Fibroblast of villous mesenchyme (primary cell): ENCODE results near the gene DYNLT1. TPM values are rescaled to one million over a fixed set of nuclear protein-coding genes. Genes with fewer than 3 reads are reported as not detected.

ENCODE experiments used
- DNase-seq: peaks from one replicate; pipeline ENCODE4 v3.0.0-alpha.2; 2010; ENCODE audit warnings: low read depth
- H3K4me3 ChIP-seq: 2 replicates; pipeline ENCODE4 v1.5.1; 2011; ENCODE audit warnings: low read depth, mild to moderate bottlenecking, low read length
- CTCF ChIP-seq: IDR thresholded peaks from 2 replicates; pipeline ENCODE4 v1.5.1; 2012; ENCODE audit warnings: low read depth, mild to moderate bottlenecking, low read length; ENCODE audit not compliant: insufficient read depth
- total RNA-seq: library from RNA; depleted of rRNA; stranded (reverse); fragments of >200 nt; gene quantifications from 2 replicates; pipeline ENCODE4 v1.2.3, GENCODE V29; 2012

DYNLT1 gene
- total RNA-seq, 1 donor: 114 TPM

GRCh38 chr6:158646023-158646910 lies 1.7 kb upstream of the DYNLT1 start:
- no peak for TF ChIP-seq CTCF
- no peak overlapping the region for H3K4me3 ChIP-seq
- DNase-seq: no peak

DNA sequence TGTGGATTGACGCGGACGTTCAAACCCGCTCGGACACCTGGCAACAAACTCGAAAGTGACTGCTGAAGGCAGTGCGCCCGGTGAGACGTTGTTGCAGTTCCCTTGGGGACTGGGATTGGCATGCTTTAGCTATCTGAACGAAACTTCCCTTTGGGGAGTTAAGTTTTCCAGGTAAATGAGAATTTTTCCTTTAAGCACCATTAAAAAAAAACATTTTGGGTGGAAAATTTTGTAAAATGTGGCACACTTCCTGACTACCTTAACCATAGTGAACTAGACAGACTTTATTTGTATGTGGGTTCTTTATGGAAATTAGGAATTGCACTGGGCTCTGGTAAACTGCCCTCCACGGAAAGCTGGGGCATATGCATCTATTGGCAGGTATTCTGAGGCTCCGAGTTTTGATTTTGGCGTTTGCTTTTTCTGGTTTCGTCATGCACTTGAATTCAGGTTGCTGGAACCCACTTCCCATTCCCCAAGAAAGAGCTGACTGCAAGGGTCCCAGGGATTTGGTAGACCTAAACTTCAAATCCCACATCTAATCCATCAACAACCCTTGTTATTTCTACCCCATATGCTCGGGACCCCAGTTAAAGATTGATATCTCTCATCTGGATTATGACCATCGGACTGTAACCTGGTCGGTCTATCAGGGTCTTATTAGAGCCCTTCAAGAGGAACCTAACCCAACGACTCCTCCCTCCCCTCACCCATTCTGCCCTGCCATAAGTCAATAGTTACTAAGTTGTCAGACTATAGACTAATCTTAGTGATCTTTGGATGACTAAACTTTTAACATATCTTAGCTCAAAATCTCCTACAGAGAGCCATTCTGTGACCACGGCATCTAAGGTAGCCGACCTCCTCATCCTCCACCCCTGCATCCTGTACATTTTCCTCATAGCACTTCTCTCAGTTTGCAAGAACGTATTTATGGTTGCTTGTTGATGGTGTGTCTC lies 800 bp upstream of the DYNLT1 start:
- no peak for DNase-seq
- TF ChIP-seq CTCF: no peak

DNA sequence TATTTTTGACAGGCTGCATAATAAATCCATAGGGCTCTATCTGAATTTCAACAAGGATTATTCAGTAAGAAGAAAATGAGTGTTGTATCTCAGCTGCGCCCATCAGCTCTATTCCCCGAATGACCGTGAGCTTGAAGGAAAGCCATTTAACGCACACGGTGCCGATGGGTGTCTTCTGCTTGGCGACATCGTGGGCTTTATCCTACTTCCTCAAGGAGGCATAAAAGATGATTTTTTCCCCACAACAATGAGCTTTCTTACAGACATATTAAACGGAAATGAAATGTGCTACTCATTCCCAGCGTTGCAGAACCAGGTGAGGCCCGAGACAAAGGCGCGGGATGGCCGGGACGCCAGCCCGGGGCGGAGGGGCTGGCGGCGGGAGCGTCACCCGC lies 710 bp downstream of the DYNLT1 start:
- no peak for DNase-seq
- no peak for TF ChIP-seq CTCF
- peak overlapping the region; percentile 94 for H3K4me3 ChIP-seq

More for the DNA sequence above, 800 bp upstream of the DYNLT1 start:
- H3K4me3 ChIP-seq: peak overlapping the region; percentile 94

GRCh38 chr6:158642097-158642601 lies 2.4 kb downstream of the DYNLT1 start:
- no peak for TF ChIP-seq CTCF
- DNase-seq: peak; percentile 78
- H3K4me3 ChIP-seq: peak overlapping the region; percentile 94

DNA sequence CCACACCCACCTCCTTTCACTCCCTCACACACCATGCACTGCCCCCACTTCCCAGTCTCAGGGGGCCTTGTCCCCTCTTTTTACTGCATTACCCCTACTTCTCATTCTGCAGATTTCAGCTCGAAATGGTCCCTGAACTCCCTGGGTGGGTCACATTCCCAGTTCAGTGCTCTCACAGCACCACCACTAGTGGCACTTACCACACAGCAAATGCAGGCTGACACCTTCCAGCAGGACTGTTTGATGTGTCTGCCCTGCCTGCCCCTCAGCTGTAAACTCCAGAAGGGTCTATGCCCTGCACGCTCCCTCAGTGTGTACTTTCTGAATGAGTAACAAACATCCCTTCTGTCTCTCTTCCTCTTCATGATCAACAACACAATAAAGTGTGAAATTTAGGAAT lies 4.0 kb downstream of the DYNLT1 start:
- TF ChIP-seq CTCF: no peak
- DNase-seq: no peak
- no peak overlapping the region for H3K4me3 ChIP-seq

DNA sequence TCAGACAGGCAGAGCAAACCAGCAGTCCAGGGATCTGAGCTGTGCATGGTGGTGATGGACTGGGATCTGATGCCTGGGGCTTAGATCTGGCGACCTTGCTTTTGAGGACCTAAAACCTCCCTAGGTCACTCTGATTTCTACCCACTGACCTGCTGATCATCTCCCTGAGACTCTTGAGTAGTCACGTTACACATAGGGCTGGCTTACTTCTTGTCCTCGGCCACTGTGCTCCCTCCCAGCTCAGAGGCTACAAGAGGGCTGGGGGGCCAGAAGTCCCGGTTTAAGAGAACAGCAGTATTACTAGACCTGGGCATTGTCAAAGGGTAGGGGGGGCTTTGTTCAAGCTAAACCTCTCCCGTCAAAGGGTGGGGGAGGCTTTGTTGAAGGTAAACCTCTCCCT lies 5.5 kb downstream of the DYNLT1 start:
- no peak overlapping the region for H3K4me3 ChIP-seq
- TF ChIP-seq CTCF: no peak
- no peak for DNase-seq
